Fibroblast of lung (primary cell): ENCODE data around the gene MAP1LC3A. TPM values are rescaled to one million over a fixed set of nuclear protein-coding genes. Genes with fewer than 3 reads are reported as not detected.

ENCODE experiments used
- DNase-seq, 2 donors: peaks; one replicate each; pipeline versions ENCODE4 v3.0.0 to v3.0.0-alpha.2; 2010; ENCODE audit warnings: low read depth in 2 of 2
- H2AFZ ChIP-seq: 2 replicates; pipeline ENCODE4 v1.5.1; 2012; ENCODE audit warnings: low read length, control low read depth, inconsistent platforms
- H3K27ac ChIP-seq: 2 replicates; pipeline ENCODE4 v1.5.1; 2011; ENCODE audit warnings: low read length, control low read depth; ENCODE audit not compliant: insufficient read depth
- H3K27me3 ChIP-seq: 2 replicates; pipeline ENCODE4 v1.5.1; 2011; ENCODE audit warnings: mild to moderate bottlenecking, low read length; ENCODE audit not compliant: control insufficient read depth, insufficient read depth
- H3K36me3 ChIP-seq: 2 replicates; pipeline ENCODE4 v1.5.1; 2011; ENCODE audit warnings: low read length; ENCODE audit not compliant: control insufficient read depth, insufficient read depth
- H3K4me1 ChIP-seq: 2 replicates; pipeline ENCODE4 v1.5.1; 2011; ENCODE audit warnings: low read length; ENCODE audit not compliant: control insufficient read depth, insufficient read depth; ENCODE audit errors: extremely low read depth
- H3K4me2 ChIP-seq: 2 replicates; pipeline ENCODE4 v1.5.1; 2011; ENCODE audit warnings: low read length, control low read depth; ENCODE audit not compliant: insufficient read depth; ENCODE audit errors: extremely low read depth
- H3K4me3 ChIP-seq, 4 experiments: fragments of 200-600 bp in 1 of 4; sonication (generic) in 1 of 4; replicated peaks in 1 of 4; 2 replicates each; pipeline ENCODE4 v1.5.1; 2011 to 2016; ENCODE audit warnings: low read length in 4 of 4, low read depth in 3 of 4, mild to moderate bottlenecking in 3 of 4, control low read depth in 2 of 4, inconsistent platforms in 1 of 4, mixed read lengths in 1 of 4; ENCODE audit not compliant: insufficient read depth in 1 of 4; ENCODE audit errors: control extremely low read depth in 1 of 4
- H3K79me2 ChIP-seq: 2 replicates; pipeline ENCODE4 v1.5.1; 2012; ENCODE audit warnings: mild to moderate bottlenecking, low read length, inconsistent platforms; ENCODE audit not compliant: control insufficient read depth, insufficient read depth
- H3K9ac ChIP-seq: 2 replicates; pipeline ENCODE4 v1.5.1; 2011; ENCODE audit warnings: mild to moderate bottlenecking, low read length, control low read depth; ENCODE audit not compliant: insufficient read depth
- H3K9me3 ChIP-seq: 2 replicates; pipeline ENCODE4 v1.5.1; 2012; ENCODE audit warnings: low read depth, low read length; ENCODE audit not compliant: control insufficient read depth, insufficient read depth
- H4K20me1 ChIP-seq: 2 replicates; pipeline ENCODE4 v1.5.1; 2011; ENCODE audit warnings: low read length; ENCODE audit not compliant: control insufficient read depth, insufficient read depth; ENCODE audit errors: extremely low read depth
- CTCF ChIP-seq, 2 donors: IDR thresholded peaks in 1 of 2; conservative IDR thresholded peaks in 1 of 2; 1 replicate in 1 of 2; 2 replicates in 1 of 2; pipeline ENCODE4 v1.5.1; 2011 to 2012; ENCODE audit warnings: low read length in 2 of 2, control low read depth in 1 of 2, inconsistent platforms in 1 of 2, low read depth in 1 of 2, mild to moderate bottlenecking in 1 of 2
- EZH2 ChIP-seq: IDR thresholded peaks from 2 replicates; pipeline ENCODE4 v1.5.1; 2012; ENCODE audit warnings: low read length, control low read depth, mild to moderate bottlenecking; ENCODE audit errors: missing control alignments
- polyA plus RNA-seq, 2 donors: library from polyadenylated mRNA; depleted of rRNA in 1 of 2; stranded (reverse) in 1 of 2; unstranded in 1 of 2; fragments of >200 nt; gene quantifications; 2 replicates each; pipeline ENCODE4 v1.2.1, GENCODE V29; 2011 to 2012; ENCODE audit warnings: missing spikeins in 1 of 2
- total RNA-seq: library from RNA; depleted of rRNA; stranded (reverse); fragments of >200 nt; gene quantifications from 2 replicates; pipeline ENCODE4 v1.2.1, GENCODE V29; 2014

MAP1LC3A gene
- total and polyA plus RNA-seq, 2 donors (not counting 1 experiment from before 2014, with no cell fraction given): 19.3 to 30.4 TPM

DNA sequence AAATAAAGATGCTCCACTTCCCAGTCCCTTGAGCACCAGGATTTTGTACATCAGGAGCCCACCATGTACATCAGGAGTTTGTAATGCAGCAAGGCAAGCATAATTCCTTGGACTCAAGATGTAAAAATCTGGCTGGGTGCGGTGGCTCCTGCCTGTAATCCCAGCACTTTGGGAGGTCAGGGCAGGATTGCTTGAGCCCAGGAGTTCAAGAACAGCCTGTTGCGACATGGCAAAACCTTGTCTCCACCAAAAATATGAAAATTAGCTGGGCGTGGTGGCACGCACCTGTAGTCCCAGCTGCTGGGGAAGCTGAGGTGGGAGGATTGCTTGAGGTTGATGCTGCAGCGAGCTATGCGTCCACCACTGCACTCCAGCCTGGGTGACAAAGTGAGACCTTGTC lies 16.1 kb upstream of the MAP1LC3A start:
- H3K9ac ChIP-seq: no peak overlapping the region
- DNase-seq: no peak
- no peaks in the 10 kb centered on the region for H3K79me2 ChIP-seq
- TF ChIP-seq EZH2: no peak
- no peak for TF ChIP-seq CTCF (conservative IDR thresholded peaks at IDR 0.05 in 1 of 2, IDR thresholded peaks at IDR 0.05 in 1 of 2; ENCODE audit: low read depth in 1 of 2, low read length in 2 of 2)
- no peaks in the 10 kb centered on the region for H3K9me3 ChIP-seq
- H3K4me3 ChIP-seq: no peak overlapping the region
- no peak overlapping the region for H3K4me2 ChIP-seq
- no peaks in the 10 kb centered on the region for H3K4me1 ChIP-seq
- no peak overlapping the region for H2AFZ ChIP-seq
- no peaks in the 10 kb centered on the region for H4K20me1 ChIP-seq
- H3K27me3 ChIP-seq: no peaks in the 10 kb centered on the region
- peaks cover 12% of the 10 kb centered on the region for H3K36me3 ChIP-seq
- no peak overlapping the region for H3K27ac ChIP-seq

GRCh38 chr20:34543463-34544056 lies 15.0 kb upstream of the MAP1LC3A start:
- H3K4me2 ChIP-seq: no peak overlapping the region
- no peak overlapping the region for H3K4me3 ChIP-seq
- no peak for TF ChIP-seq CTCF (conservative IDR thresholded peaks at IDR 0.05 in 1 of 2, IDR thresholded peaks at IDR 0.05 in 1 of 2; ENCODE audit: low read depth in 1 of 2, low read length in 2 of 2)
- TF ChIP-seq EZH2: no peak
- H4K20me1 ChIP-seq: no peaks in the 10 kb centered on the region
- no peak for DNase-seq
- no peak overlapping the region for H3K9ac ChIP-seq
- no peak overlapping the region for H3K27ac ChIP-seq
- H3K27me3 ChIP-seq: no peaks in the 10 kb centered on the region
- H3K4me1 ChIP-seq: no peaks in the 10 kb centered on the region
- no peak overlapping the region for H2AFZ ChIP-seq
- H3K9me3 ChIP-seq: no peaks in the 10 kb centered on the region
- H3K79me2 ChIP-seq: no peaks in the 10 kb centered on the region
- H3K36me3 ChIP-seq: peaks cover 9% of the 10 kb centered on the region

- no peak overlapping the region for H3K4me3 ChIP-seq
- no peaks in the 10 kb centered on the region for H3K79me2 ChIP-seq
- no peak for TF ChIP-seq EZH2
- peak in 1 of 2 donors; percentile 5 for TF ChIP-seq CTCF (conservative IDR thresholded peaks at IDR 0.05 in 1 of 2, IDR thresholded peaks at IDR 0.05 in 1 of 2; ENCODE audit: low read depth in 1 of 2, low read length in 2 of 2)
- H3K27ac ChIP-seq: no peak overlapping the region
- no peak overlapping the region for H3K9ac ChIP-seq
- H3K36me3 ChIP-seq: peaks cover 9% of the 10 kb centered on the region
- no peak for DNase-seq
- no peak overlapping the region for H2AFZ ChIP-seq
- H3K9me3 ChIP-seq: no peaks in the 10 kb centered on the region
- H3K4me2 ChIP-seq: no peak overlapping the region
- no peaks in the 10 kb centered on the region for H4K20me1 ChIP-seq
- no peaks in the 10 kb centered on the region for H3K4me1 ChIP-seq
- H3K27me3 ChIP-seq: no peaks in the 10 kb centered on the region
These were observed 14.3 kb upstream of the MAP1LC3A start for GRCh38 chr20:34544109-34544796.
